ENCODE data around the gene GPR62. TPM values are rescaled to one million over a fixed set of nuclear protein-coding genes. Genes with fewer than 3 reads are reported as not detected.

Gene GPR62
- total RNA-seq, 1 experiment from 2014 or later = not detected

GRCh38 chr3:51929420-51930003 lies 25.7 kb upstream of the GPR62 start:
- Histone ChIP-seq H3K79me2 (ENCODE audit: low read depth) (no peaks in the 10 kb centered on the region), H3K4me1 (replicated peaks; ENCODE audit: insufficient read depth) (no peaks in the 10 kb centered on the region), H3K36me3 (ENCODE audit: low read depth) (no peaks in the 10 kb centered on the region), H2AFZ (no peak overlapping the region), H3K27me3 (ENCODE audit: insufficient read depth, low read depth) (no peaks in the 10 kb centered on the region), H3K27ac (no peak overlapping the region), H4K20me1 (ENCODE audit: insufficient read depth) (no peaks in the 10 kb centered on the region; the same call in 1 of the 2 replicates), H3K9me3 (ENCODE audit: insufficient read depth, low read depth) (no peaks in the 10 kb centered on the region), H3K9me2 (ENCODE audit: insufficient read depth) (no peaks in the 10 kb centered on the region), H3K4me2 (no peak overlapping the region), H3K4me3 (no peak overlapping the region), H3F3A (ENCODE audit: insufficient read depth, low read depth) (no peaks in the 10 kb centered on the region)
- DNase-seq = no peak
- ChIA-PET CTCF (no interaction called here), POLR2A (ENCODE audit: unreplicated experiment) (interaction anchor here (0.6 kb wide), 1 partner anchor 39 kb away, joined by 5 read pairs; no protein-coding TSS in a partner anchor)
- TF ChIP-seq CTCF (conservative IDR thresholded peaks at IDR 0.05) = no peak
- TF ChIP-seq EZH2 (IDR thresholded peaks at IDR 0.05; ENCODE audit: low read depth) = no peak
- intact Hi-C loops (cut with micrococcal nuclease; ENCODE audit: unreplicated experiment) = no loop called here
- BruUV-seq (replicated peaks) = no TSS peak

GRCh38 chr3:51930439-51930838 lies 24.7 kb upstream of the GPR62 start:
- no peaks in the 10 kb centered on the region; the same call in 1 of the 2 replicates for H4K20me1 ChIP-seq (ENCODE audit: insufficient read depth)
- H3K36me3 ChIP-seq (ENCODE audit: low read depth) = no peaks in the 10 kb centered on the region
- no peak overlapping the region for H3K4me3 ChIP-seq
- CTCF ChIA-PET = no interaction called here
- H3F3A ChIP-seq (ENCODE audit: insufficient read depth, low read depth) = no peaks in the 10 kb centered on the region
- no peaks in the 10 kb centered on the region for H3K9me2 ChIP-seq (ENCODE audit: insufficient read depth)
- intact Hi-C loops (cut with micrococcal nuclease; ENCODE audit: unreplicated experiment) = no loop called here
- H3K9me3 ChIP-seq (ENCODE audit: insufficient read depth, low read depth) = no peaks in the 10 kb centered on the region
- H2AFZ ChIP-seq = no peak overlapping the region
- no peak overlapping the region for H3K27ac ChIP-seq
- no peaks in the 10 kb centered on the region for H3K27me3 ChIP-seq (ENCODE audit: insufficient read depth, low read depth)
- TF ChIP-seq CTCF (conservative IDR thresholded peaks at IDR 0.05) (no peak), EZH2 (IDR thresholded peaks at IDR 0.05; ENCODE audit: low read depth) (no peak)
- H3K4me1 ChIP-seq (replicated peaks; ENCODE audit: insufficient read depth) = no peaks in the 10 kb centered on the region
- POLR2A ChIA-PET (ENCODE audit: unreplicated experiment) = no interaction called here
- H3K79me2 ChIP-seq (ENCODE audit: low read depth) = no peaks in the 10 kb centered on the region
- no peak overlapping the region for H3K4me2 ChIP-seq
- no TSS peak for BruUV-seq (replicated peaks)
- DNase-seq = no peak

- H3K4me2 ChIP-seq = no peak overlapping the region
- TF ChIP-seq CTCF (conservative IDR thresholded peaks at IDR 0.05) (no peak), EZH2 (IDR thresholded peaks at IDR 0.05; ENCODE audit: low read depth) (no peak)
- BruUV-seq (replicated peaks) = no TSS peak
- no peaks in the 10 kb centered on the region for H3K27me3 ChIP-seq (ENCODE audit: insufficient read depth, low read depth)
- no peak overlapping the region for H3K4me3 ChIP-seq
- no peaks in the 10 kb centered on the region for H3K9me3 ChIP-seq (ENCODE audit: insufficient read depth, low read depth)
- CTCF ChIA-PET = no interaction called here
- intact Hi-C loops (cut with micrococcal nuclease; ENCODE audit: unreplicated experiment) = no loop called here
- no peak for DNase-seq
- no peaks in the 10 kb centered on the region for H3F3A ChIP-seq (ENCODE audit: insufficient read depth, low read depth)
- H3K27ac ChIP-seq = no peak overlapping the region
- H4K20me1 ChIP-seq (ENCODE audit: insufficient read depth) = no peaks in the 10 kb centered on the region; the same call in 1 of the 2 replicates
- POLR2A ChIA-PET (ENCODE audit: unreplicated experiment) = no interaction called here
- no peaks in the 10 kb centered on the region for H3K9me2 ChIP-seq (ENCODE audit: insufficient read depth)
- H2AFZ ChIP-seq = no peak overlapping the region
- no peaks in the 10 kb centered on the region for H3K4me1 ChIP-seq (replicated peaks; ENCODE audit: insufficient read depth)
- H3K79me2 ChIP-seq (ENCODE audit: low read depth) = no peaks in the 10 kb centered on the region
- H3K36me3 ChIP-seq (ENCODE audit: low read depth) = no peaks in the 10 kb centered on the region
These were observed 23.4 kb upstream of the GPR62 start for GRCh38 chr3:51931756-51932155.
